ENCODE results near the gene IL22RA1. TPM values are rescaled to one million over a fixed set of nuclear protein-coding genes. Genes with fewer than 3 reads are reported as not detected.

IL22RA1 gene
- total RNA-seq, 1 donor from 2014 or later, result not detected

DNA sequence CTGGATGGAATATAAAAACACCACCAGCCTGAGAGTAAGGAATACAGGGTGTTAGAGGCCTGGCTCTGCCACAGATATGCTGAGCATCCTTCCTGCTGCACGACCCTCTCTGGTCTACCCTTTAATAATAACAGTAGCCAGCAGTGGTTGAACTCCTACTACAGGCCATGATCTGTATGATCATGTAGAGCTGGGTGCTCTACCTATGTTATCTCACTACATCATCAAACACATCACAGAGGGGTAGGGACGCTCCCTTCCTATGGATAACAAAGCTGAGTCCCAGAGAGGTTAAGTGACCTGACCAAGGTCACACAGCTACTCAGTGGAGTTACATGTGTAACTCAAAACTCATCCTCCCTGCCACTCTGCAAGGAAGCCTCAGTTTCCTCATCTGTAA is 18.0 kb downstream of the IL22RA1 start:
- no peaks in the 10 kb centered on the region for H3K9me3 ChIP-seq (ENCODE audit: insufficient read depth, low read depth, low read length)
- Mint-ChIP-seq H3K4me1 (ENCODE audit: low read depth, unreplicated experiment) (peaks cover 7% of the 10 kb centered on the region), H3K27me3 (ENCODE audit: low read depth, unreplicated experiment) (peaks cover 11% of the 10 kb centered on the region), H3K27ac (ENCODE audit: unreplicated experiment) (no peak overlapping the region), H3K36me3 (ENCODE audit: low read depth, unreplicated experiment) (no peaks in the 10 kb centered on the region), H3K4me3 (ENCODE audit: unreplicated experiment) (no peak overlapping the region), H3K9me3 (ENCODE audit: unreplicated experiment) (no peaks in the 10 kb centered on the region)
- DNase-seq (ENCODE audit: low read depth) (no peak), FAIRE-seq (no peak)
- TF ChIP-seq, protein P1, sequence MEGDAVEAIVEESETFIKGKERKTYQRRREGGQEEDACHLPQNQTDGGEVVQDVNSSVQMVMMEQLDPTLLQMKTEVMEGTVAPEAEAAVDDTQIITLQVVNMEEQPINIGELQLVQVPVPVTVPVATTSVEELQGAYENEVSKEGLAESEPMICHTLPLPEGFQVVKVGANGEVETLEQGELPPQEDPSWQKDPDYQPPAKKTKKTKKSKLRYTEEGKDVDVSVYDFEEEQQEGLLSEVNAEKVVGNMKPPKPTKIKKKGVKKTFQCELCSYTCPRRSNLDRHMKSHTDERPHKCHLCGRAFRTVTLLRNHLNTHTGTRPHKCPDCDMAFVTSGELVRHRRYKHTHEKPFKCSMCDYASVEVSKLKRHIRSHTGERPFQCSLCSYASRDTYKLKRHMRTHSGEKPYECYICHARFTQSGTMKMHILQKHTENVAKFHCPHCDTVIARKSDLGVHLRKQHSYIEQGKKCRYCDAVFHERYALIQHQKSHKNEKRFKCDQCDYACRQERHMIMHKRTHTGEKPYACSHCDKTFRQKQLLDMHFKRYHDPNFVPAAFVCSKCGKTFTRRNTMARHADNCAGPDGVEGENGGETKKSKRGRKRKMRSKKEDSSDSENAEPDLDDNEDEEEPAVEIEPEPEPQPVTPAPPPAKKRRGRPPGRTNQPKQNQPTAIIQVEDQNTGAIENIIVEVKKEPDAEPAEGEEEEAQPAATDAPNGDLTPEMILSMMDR (IDR thresholded peaks at IDR 0.05; ENCODE audit: insufficient read depth, low read depth, low read length), result no peak
- TF ChIP-seq EZH2 (IDR thresholded peaks at IDR 0.05; ENCODE audit: insufficient read depth, low read length), result no peak
- H3K36me3 ChIP-seq (ENCODE audit: insufficient read depth, low read length), result no peaks in the 10 kb centered on the region
- H4K20me1 ChIP-seq (ENCODE audit: insufficient read depth, low read length), result no peaks in the 10 kb centered on the region
- H2AFZ ChIP-seq (ENCODE audit: low read depth, low read length), result no peak overlapping the region
- no peak overlapping the region for H3K4me2 ChIP-seq (ENCODE audit: low read length)
- H3K4me3 ChIP-seq (ENCODE audit: insufficient read depth, low read depth, low read length), result no peak overlapping the region
- H3K4me1 ChIP-seq (ENCODE audit: insufficient read depth, low read length), result no peaks in the 10 kb centered on the region
- no peaks in the 10 kb centered on the region for H3K27me3 ChIP-seq (ENCODE audit: insufficient read depth, low read length)
- no peaks in the 10 kb centered on the region for H3K79me2 ChIP-seq (ENCODE audit: insufficient read depth, low read length)
- no peak overlapping the region for H3K27ac ChIP-seq (ENCODE audit: low read depth, low read length)
- no peak overlapping the region for H3K9ac ChIP-seq (ENCODE audit: low read length)

DNA sequence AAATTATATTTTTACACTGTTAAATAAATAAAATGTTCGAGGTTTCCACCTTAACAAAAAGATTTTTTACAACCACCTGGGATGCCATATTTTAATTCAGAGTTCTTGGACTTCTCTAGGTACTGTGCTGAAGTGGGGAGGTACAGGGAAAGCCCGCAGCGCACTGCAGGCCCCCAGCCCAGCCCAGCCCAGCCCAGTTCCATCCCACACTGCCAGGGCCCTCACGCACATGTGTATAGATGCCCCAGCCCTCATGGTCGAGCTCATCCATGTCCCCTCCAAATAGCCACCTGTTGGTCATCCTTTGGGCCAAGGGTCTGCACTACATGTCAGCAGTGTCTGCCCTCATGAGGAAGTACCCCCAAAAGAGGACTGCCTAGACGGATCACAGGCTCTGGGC is 19.3 kb downstream of the IL22RA1 start:
- Histone ChIP-seq H3K27ac (ENCODE audit: low read depth, low read length) (no peak overlapping the region), H3K36me3 (ENCODE audit: insufficient read depth, low read length) (no peaks in the 10 kb centered on the region), H3K4me1 (ENCODE audit: insufficient read depth, low read length) (no peaks in the 10 kb centered on the region), H3K27me3 (ENCODE audit: insufficient read depth, low read length) (no peaks in the 10 kb centered on the region), H3K9ac (ENCODE audit: low read length) (no peak overlapping the region), H3K4me2 (ENCODE audit: low read length) (no peak overlapping the region), H3K4me3 (ENCODE audit: insufficient read depth, low read depth, low read length) (no peak overlapping the region), H3K9me3 (ENCODE audit: insufficient read depth, low read depth, low read length) (no peaks in the 10 kb centered on the region), H4K20me1 (ENCODE audit: insufficient read depth, low read length) (no peaks in the 10 kb centered on the region), H2AFZ (ENCODE audit: low read depth, low read length) (no peak overlapping the region), H3K79me2 (ENCODE audit: insufficient read depth, low read length) (no peaks in the 10 kb centered on the region)
- Mint-ChIP-seq H3K4me1 (ENCODE audit: low read depth, unreplicated experiment) (peaks cover 8% of the 10 kb centered on the region), H3K9me3 (ENCODE audit: unreplicated experiment) (no peaks in the 10 kb centered on the region), H3K36me3 (ENCODE audit: low read depth, unreplicated experiment) (no peaks in the 10 kb centered on the region), H3K27ac (ENCODE audit: unreplicated experiment) (no peak overlapping the region), H3K27me3 (ENCODE audit: low read depth, unreplicated experiment) (peaks cover 11% of the 10 kb centered on the region), H3K4me3 (ENCODE audit: unreplicated experiment) (no peak overlapping the region)
- no peak for DNase-seq (ENCODE audit: low read depth)
- TF ChIP-seq, protein P1 (IDR thresholded peaks at IDR 0.05; ENCODE audit: insufficient read depth, low read depth, low read length), result no peak
- no peak for TF ChIP-seq EZH2 (IDR thresholded peaks at IDR 0.05; ENCODE audit: insufficient read depth, low read length)
- FAIRE-seq, result no peak

DNA sequence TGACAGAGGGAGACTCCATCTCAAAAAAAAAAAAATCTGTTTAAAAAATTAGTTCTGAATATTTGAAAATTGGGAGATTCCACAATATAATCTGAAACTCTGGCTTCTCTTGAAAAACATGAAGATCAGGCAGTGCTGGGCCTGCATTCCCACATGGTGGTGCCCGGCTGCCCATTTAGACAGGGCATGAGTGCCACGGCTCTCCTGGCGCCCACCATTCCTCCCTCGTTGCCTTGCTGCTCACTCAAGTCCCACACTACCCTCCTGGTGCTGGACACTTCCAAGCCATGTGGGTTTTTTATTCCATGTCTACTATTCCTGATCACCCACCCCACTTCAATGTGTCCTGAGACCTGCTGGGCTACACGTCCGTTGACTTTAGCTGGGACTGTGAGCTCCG is 20.2 kb downstream of the IL22RA1 start:
- no peak overlapping the region for H3K4me2 ChIP-seq (ENCODE audit: low read length)
- H3K79me2 ChIP-seq (ENCODE audit: insufficient read depth, low read length), result no peaks in the 10 kb centered on the region
- H3K9me3 ChIP-seq (ENCODE audit: insufficient read depth, low read depth, low read length), result no peaks in the 10 kb centered on the region
- no peak for FAIRE-seq
- H3K36me3 ChIP-seq (ENCODE audit: insufficient read depth, low read length), result no peaks in the 10 kb centered on the region
- no peak overlapping the region for H3K4me3 ChIP-seq (ENCODE audit: insufficient read depth, low read depth, low read length)
- H3K4me1 ChIP-seq (ENCODE audit: insufficient read depth, low read length), result no peaks in the 10 kb centered on the region
- Mint-ChIP-seq H3K36me3 (ENCODE audit: low read depth, unreplicated experiment) (no peaks in the 10 kb centered on the region), H3K9me3 (ENCODE audit: unreplicated experiment) (peaks cover 3% of the 10 kb centered on the region), H3K27ac (ENCODE audit: unreplicated experiment) (no peak overlapping the region), H3K4me3 (ENCODE audit: unreplicated experiment) (no peak overlapping the region), H3K27me3 (ENCODE audit: low read depth, unreplicated experiment) (peaks cover 11% of the 10 kb centered on the region), H3K4me1 (ENCODE audit: low read depth, unreplicated experiment) (peaks cover 9% of the 10 kb centered on the region)
- H3K27me3 ChIP-seq (ENCODE audit: insufficient read depth, low read length), result no peaks in the 10 kb centered on the region
- no peak overlapping the region for H3K9ac ChIP-seq (ENCODE audit: low read length)
- no peak overlapping the region for H3K27ac ChIP-seq (ENCODE audit: low read depth, low read length)
- no peaks in the 10 kb centered on the region for H4K20me1 ChIP-seq (ENCODE audit: insufficient read depth, low read length)
- H2AFZ ChIP-seq (ENCODE audit: low read depth, low read length), result no peak overlapping the region
- no peak for DNase-seq (ENCODE audit: low read depth)
- TF ChIP-seq, protein P1 (IDR thresholded peaks at IDR 0.05; ENCODE audit: insufficient read depth, low read depth, low read length), result no peak
- TF ChIP-seq EZH2 (IDR thresholded peaks at IDR 0.05; ENCODE audit: insufficient read depth, low read length), result no peak

All from astrocyte (in vitro differentiated cells and primary cell).